Fibroblast of peridontal ligament (primary cell): Measurements from ENCODE around the gene HPX.

Experiments used
- DNase-seq: peaks from one replicate; pipeline ENCODE4 v3.0.0-alpha.2; 2010; ENCODE audit errors: extremely low read depth

Gene HPX

DNA sequence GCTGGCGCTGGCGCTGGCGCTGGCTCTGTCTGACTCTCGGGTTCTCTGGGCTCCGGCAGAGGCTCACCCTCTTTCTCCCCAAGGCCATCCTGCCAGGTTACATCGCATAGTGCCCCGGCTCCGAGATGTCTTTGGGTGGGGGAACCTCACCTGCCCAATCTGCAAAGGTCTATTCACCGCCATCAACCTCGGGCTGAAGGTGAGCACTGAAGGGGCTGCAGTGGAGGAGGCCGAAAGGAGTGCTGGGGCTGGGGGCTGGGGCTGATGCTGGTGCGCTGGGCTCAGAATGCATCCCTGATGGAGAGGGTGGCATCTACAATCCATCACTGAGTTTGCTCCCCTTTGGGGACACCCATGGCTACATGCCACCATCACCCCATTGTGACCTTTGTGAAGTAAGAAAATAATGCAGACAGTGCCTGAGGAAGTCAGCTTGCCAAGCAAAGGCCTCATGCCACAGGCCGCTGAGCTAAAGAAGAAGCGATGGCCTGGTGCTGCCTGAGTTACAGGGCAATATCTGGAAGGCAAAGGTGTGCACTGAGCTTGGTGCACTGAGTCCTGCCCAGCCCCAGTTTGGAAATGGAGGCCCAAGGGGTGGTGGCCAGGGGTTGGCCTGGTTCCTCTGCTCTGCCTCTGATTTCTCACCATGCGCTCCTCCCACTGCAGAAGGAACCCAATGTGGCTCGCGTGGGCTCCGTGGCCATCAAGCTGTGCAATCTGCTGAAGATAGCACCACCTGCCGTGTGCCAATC, 49.9 kb downstream of the HPX start:
- DNase-seq: no peak

- DNase-seq: peak; percentile 78
Observed at GRCh38 chr11:6389905-6390717, 50.7 kb downstream of the HPX start, which contains the start of gene SMPD1. SMPD1 (plus strand) TSS chr11:6390474; CDS start chr11:6390599, 125 bp downstream.

DNA sequence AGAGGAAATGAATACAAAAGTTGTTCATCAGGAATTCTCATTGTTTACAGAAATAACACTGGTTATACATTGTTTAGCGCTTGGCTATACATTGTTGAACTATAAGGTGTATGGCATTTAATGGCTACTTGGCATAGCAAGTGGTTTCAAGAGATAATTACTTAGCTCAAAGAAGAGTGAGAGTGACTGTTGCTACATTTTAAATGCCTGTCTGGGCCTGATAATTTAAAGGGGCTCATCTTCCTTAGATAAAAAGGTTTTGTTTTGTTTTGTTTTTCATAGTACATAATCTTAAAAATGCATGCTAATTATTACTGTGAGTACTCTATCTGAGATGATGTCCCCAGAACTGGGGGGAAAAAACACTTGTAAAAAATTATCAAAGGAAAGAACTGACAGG, 52.0 kb downstream of the HPX start:
- DNase-seq: no peak

DNA sequence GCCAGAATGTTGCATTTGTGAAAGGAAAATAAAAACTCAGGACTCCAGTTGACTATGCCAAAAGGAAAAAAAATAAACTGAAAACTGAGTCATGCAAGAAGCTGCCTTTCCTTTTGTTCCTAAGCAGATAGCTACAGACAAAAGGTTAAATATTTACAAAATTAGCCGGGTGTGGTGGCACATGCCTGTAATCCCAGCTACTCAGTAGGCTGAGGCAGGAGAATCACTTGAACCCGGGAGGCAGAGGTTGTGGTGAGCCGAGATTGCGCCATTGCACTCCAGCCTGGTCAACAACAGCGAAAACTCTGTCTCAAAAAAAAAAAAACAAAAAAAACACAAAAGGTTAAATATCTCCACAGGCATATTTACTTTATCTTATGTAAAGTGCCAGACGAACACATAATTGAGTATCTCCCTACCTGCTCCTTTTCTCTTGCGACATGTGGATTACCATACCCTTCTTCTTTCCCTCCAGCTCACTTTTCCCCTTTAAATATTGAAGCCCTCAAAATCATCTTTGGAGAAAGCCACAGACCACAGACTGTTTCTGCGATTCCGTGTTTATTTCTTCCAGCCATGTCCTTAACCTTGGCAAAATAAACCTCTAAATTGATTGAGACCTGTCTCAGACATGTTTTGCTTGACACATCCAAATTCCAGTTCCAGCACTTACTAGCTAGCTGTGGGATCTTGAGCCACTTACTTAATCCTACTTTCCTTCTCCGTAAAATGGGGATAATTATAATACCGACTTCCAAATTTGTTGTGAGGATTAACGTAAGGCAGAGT, 52.8 kb downstream of the HPX start:
- DNase-seq: peak; percentile 66

DNA sequence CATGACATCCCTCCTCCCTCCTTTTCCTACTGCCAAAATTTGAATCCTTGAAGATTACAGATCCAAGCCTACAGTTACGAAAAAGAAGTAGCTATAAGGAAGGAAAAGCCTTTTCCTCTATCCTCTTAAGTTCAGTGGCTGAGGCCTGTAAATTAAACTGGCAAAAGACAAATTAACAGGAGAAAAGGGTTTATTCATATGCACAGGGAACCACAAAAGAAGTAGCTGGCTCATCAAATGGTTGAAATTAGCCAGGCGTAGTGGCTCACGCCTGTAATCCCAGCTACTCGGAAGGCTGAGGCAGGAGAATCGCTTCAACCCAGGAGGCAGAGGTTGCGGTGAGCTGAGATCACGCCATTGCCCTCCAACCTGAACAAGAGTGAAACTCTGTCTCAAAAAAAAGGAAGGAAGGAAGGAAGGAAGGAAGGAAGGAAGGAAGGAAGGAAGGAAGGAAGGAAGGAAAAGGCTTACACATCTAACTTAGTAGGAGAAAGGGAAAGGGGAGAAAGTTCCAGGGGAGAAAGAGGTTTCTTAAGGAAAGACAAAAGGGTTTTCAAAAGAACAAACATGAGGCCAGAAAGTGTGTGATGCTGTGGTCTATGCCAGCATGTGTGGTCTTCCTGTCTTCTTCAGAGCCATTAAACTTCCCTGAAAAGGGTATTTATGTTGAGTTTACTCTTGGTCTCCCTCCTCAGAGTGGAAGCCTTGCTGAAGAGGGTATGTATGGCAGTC, 55.6 kb downstream of the HPX start:
- no peak for DNase-seq
